ENCODE measurements around the gene RAP1GAP2. TPM values are rescaled to one million over a fixed set of nuclear protein-coding genes. Genes with fewer than 3 reads are reported as not detected.

RAP1GAP2 gene
- total RNA-seq, 4 donors from 2014 or later: 30.6 to 60.2 (median 41.9) TPM

DNA sequence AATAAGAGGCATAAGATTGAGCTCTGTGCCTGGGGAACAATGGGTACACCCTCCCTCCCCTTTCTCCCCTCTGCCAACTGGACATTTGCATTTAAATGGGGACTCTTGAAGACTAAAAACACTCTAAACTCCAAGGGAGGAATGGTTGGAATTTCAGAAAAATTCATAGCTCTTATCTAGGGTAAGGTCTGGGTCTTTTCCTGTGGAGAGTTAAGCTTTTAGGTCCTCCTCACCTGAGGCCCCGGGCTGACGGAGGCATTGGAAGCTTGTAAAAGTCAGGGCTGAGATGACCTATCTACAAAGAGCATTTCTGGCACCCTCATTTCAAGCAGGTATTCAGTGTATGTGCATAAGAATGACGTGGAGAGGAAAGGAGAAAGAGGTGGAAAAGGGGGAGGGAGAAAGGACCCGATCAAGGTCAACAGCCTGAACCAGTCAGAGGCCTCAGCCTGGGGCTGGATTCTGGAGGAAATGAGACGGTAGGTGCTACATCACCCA, 78.0 kb downstream of the RAP1GAP2 start:
- DNase-seq: no peak
- no peaks in the 10 kb centered on the region for H3K27me3 ChIP-seq
- no peaks in the 10 kb centered on the region for H3K4me1 ChIP-seq
- H3K4me3 ChIP-seq: no peak overlapping the region
- no peaks in the 10 kb centered on the region for H3K36me3 ChIP-seq
- no peak for TF ChIP-seq POLR2A (IDR thresholded peaks at IDR 0.05)
- TF ChIP-seq, protein P1, sequence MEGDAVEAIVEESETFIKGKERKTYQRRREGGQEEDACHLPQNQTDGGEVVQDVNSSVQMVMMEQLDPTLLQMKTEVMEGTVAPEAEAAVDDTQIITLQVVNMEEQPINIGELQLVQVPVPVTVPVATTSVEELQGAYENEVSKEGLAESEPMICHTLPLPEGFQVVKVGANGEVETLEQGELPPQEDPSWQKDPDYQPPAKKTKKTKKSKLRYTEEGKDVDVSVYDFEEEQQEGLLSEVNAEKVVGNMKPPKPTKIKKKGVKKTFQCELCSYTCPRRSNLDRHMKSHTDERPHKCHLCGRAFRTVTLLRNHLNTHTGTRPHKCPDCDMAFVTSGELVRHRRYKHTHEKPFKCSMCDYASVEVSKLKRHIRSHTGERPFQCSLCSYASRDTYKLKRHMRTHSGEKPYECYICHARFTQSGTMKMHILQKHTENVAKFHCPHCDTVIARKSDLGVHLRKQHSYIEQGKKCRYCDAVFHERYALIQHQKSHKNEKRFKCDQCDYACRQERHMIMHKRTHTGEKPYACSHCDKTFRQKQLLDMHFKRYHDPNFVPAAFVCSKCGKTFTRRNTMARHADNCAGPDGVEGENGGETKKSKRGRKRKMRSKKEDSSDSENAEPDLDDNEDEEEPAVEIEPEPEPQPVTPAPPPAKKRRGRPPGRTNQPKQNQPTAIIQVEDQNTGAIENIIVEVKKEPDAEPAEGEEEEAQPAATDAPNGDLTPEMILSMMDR (IDR thresholded peaks at IDR 0.05): no peak
- H3K27ac ChIP-seq: no peak overlapping the region
- H3K9me3 ChIP-seq: no peaks in the 10 kb centered on the region

DNA sequence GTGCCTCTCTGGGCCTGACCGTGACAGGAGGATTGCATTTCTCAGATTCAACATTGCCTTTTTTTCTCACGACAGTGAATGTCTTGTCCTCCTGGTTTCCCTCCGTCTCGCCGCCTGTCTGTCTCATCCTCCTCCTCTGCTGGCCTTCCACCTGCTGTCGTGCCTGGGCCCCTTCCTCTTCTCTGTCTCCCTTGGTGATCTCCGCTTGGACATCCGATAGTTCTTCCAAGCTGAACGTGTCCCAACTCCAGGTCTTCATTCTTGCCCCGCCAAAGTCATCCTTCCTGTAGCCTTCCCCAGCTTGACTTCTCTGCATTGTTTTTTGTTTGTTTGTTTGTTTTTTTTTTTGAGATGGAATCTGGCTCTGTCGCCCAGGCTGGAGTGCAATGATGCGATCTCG, 79.4 kb downstream of the RAP1GAP2 start:
- H3K9me3 ChIP-seq: no peaks in the 10 kb centered on the region
- no peak overlapping the region for H3K4me3 ChIP-seq
- no peak for DNase-seq
- no peaks in the 10 kb centered on the region for H3K4me1 ChIP-seq
- no peaks in the 10 kb centered on the region for H3K27me3 ChIP-seq
- no peak for TF ChIP-seq POLR2A (IDR thresholded peaks at IDR 0.05)
- H3K27ac ChIP-seq: no peak overlapping the region
- H3K36me3 ChIP-seq: no peaks in the 10 kb centered on the region

DNA sequence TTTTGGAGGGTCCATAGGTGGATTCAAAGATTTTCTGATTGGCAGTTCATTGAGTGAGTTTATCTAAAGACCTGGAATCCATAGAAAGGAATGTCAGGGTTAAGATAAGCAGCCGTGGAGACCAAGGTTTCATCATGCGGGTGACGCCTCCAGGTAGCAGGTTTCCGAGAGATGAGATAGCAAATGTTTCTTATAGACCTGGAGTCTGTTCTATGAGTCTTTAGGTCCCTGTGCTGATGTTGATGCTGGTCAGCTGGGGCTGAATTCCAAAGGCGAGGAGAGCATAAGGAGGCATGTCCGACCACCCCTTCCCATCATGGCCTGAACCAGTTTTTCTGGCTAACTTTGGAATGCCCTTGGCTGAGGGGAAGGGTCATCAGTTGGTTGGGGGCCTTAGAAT, 80.2 kb downstream of the RAP1GAP2 start:
- H3K27me3 ChIP-seq: no peaks in the 10 kb centered on the region
- no peaks in the 10 kb centered on the region for H3K4me1 ChIP-seq
- no peak overlapping the region for H3K27ac ChIP-seq
- no peak overlapping the region for H3K4me3 ChIP-seq
- H3K9me3 ChIP-seq: no peaks in the 10 kb centered on the region
- no peaks in the 10 kb centered on the region for H3K36me3 ChIP-seq
- no peak for DNase-seq
- no peak for TF ChIP-seq POLR2A (IDR thresholded peaks at IDR 0.05)
- TF ChIP-seq, protein P1 (IDR thresholded peaks at IDR 0.05): no peak

DNA sequence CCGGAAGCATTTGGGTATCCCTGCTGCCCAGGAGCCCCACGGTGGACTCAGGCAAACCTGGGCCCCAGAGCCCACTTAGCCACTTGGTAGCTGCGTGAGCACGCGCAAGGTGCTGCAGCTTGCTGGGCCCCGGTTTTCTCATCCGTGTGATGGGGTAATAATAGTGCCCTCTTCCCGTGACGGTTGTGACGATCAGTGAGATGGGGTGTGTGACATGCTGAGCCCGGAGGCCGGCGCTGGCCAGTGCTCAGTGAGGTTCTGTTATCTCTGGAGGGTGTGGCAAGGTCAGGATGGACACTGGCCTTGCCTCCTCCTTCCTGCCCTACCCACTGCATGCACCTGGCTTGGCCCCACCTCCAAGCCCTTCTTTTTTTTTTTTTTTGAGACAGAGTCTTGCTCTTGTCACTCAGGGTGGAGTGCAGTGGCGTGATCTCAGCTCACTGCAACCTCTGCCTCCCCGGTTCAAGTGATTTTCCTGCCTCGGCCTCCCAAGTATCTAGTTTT, 82.6 kb downstream of the RAP1GAP2 start:
- no peaks in the 10 kb centered on the region for H3K36me3 ChIP-seq
- H3K27me3 ChIP-seq: no peaks in the 10 kb centered on the region
- DNase-seq: no peak
- H3K27ac ChIP-seq: no peak overlapping the region
- TF ChIP-seq POLR2A (IDR thresholded peaks at IDR 0.05): no peak
- TF ChIP-seq, protein P1 (IDR thresholded peaks at IDR 0.05): no peak
- H3K4me3 ChIP-seq: no peak overlapping the region
- no peaks in the 10 kb centered on the region for H3K4me1 ChIP-seq
- H3K9me3 ChIP-seq: no peaks in the 10 kb centered on the region

DNA sequence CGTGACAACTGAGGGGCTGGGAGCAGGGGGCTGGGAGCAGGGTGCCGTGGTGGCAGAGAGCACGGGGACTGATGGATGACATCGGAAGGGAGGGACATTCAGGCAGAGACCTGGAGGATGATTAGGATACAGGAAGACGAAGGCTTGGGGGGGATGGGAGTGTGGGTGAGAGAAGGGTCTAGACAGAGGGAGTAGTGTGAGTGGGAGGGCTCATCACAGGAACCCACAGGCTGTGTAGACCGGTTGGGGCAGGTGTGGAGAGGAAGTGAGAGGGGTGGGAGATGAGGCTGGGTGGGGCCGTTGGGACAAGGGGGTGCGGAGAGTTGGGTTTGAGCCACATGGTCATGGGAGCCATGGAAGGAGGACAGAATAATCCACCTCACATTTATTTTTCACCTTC, 83.8 kb downstream of the RAP1GAP2 start:
- no peak for TF ChIP-seq POLR2A (IDR thresholded peaks at IDR 0.05)
- TF ChIP-seq, protein P1 (IDR thresholded peaks at IDR 0.05): no peak
- no peak overlapping the region for H3K27ac ChIP-seq
- no peak for DNase-seq
- no peak overlapping the region for H3K4me3 ChIP-seq
- H3K27me3 ChIP-seq: no peaks in the 10 kb centered on the region
- no peaks in the 10 kb centered on the region for H3K36me3 ChIP-seq
- H3K4me1 ChIP-seq: no peaks in the 10 kb centered on the region
- H3K9me3 ChIP-seq: no peaks in the 10 kb centered on the region

DNA sequence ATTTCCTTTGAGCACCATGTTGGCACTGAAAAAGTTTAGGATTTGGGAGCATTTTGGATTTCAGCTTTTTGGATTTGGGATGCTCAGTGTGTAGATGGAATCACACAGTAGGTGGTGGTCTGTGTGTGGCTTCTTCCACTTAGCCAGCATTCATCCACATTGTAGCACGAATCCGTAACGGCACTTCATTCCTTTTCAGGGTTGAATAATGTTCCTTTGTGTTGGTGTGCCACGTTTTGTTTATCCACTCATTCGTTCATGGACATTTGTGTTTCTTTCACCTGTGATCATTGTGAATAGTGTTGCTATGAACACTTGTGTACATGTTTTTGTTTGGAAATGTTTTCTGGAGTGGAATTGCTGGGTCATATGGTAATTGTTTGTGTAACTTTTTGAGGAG, 85.1 kb downstream of the RAP1GAP2 start:
- H3K9me3 ChIP-seq: no peaks in the 10 kb centered on the region
- no peaks in the 10 kb centered on the region for H3K4me1 ChIP-seq
- no peaks in the 10 kb centered on the region for H3K36me3 ChIP-seq
- H3K4me3 ChIP-seq: no peak overlapping the region
- H3K27ac ChIP-seq: no peak overlapping the region
- H3K27me3 ChIP-seq: no peaks in the 10 kb centered on the region
- TF ChIP-seq, protein P1 (IDR thresholded peaks at IDR 0.05): no peak
- TF ChIP-seq POLR2A (IDR thresholded peaks at IDR 0.05): no peak
- no peak for DNase-seq

Measured in Peyer's patch (tissue), 4 donors.